Upper lobe of left lung (tissue), 4 donors: ENCODE data around the gene PRPF18.

Experiments
- EP300 ChIP-seq, 4 donors: sonication (generic); formaldehyde crosslinking; IDR thresholded peaks; one replicate each; pipeline ENCODE4 v1.5.1; 2017; ENCODE audit warnings: antibody characterized with exemption in 4 of 4, control low read depth in 2 of 4
- POLR2A ChIP-seq, 4 donors: fragments of 450-650 bp; IDR thresholded peaks; one replicate each; pipeline ENCODE4 v1.5.1; 2016 to 2017; ENCODE audit warnings: antibody characterized with exemption in 4 of 4, mild to moderate bottlenecking in 2 of 4
- TF ChIP-seq, protein P1 (sequence below), 6 experiments: fragments of 450-650 bp in 4 of 6; fragments of 200-600 bp in 2 of 6; sonication (generic) in 2 of 6; IDR thresholded peaks; one replicate each; pipeline ENCODE4 v1.5.1; 2016 to 2019; ENCODE audit warnings: antibody characterized with exemption in 6 of 6

DNA sequence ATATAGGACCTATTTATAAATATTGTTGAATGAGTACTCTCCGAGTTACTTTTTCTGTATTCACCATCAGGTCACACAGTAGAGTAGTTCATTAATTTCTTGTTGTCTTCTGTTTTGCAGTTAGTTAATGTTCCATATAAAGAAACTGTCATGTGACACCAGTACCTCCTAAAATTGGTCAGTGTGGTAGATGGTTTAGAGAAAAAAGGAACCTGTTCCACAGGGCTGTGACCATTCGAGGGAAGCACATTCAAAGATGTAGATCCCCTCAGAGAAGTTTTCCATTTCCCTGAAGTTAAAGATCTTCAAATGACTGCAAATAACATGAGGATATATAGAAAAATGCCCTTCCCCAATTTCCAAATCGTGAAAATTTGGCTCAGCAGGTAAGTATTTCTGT is 45.7 kb downstream of the PRPF18 start:
- TF ChIP-seq, protein P1, sequence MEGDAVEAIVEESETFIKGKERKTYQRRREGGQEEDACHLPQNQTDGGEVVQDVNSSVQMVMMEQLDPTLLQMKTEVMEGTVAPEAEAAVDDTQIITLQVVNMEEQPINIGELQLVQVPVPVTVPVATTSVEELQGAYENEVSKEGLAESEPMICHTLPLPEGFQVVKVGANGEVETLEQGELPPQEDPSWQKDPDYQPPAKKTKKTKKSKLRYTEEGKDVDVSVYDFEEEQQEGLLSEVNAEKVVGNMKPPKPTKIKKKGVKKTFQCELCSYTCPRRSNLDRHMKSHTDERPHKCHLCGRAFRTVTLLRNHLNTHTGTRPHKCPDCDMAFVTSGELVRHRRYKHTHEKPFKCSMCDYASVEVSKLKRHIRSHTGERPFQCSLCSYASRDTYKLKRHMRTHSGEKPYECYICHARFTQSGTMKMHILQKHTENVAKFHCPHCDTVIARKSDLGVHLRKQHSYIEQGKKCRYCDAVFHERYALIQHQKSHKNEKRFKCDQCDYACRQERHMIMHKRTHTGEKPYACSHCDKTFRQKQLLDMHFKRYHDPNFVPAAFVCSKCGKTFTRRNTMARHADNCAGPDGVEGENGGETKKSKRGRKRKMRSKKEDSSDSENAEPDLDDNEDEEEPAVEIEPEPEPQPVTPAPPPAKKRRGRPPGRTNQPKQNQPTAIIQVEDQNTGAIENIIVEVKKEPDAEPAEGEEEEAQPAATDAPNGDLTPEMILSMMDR (IDR thresholded peaks at IDR 0.05), result no peak
- TF ChIP-seq EP300 (IDR thresholded peaks at IDR 0.05), result no peak
- TF ChIP-seq POLR2A (IDR thresholded peaks at IDR 0.05), result no peak
